Panc1 (cell line): Measurements from ENCODE around the gene CCDC51.

Experiments
- POLR2AphosphoS5 ChIP-seq: IDR thresholded peaks from 2 replicates; pipeline ENCODE4 v1.6.1; 2012; ENCODE audit warnings: mild to moderate bottlenecking, low read depth, low read length, moderate library complexity
- REST ChIP-seq, 2 experiments: IDR thresholded peaks; 2 replicates each; pipeline ENCODE4 v1.6.1; 2011 to 2012; ENCODE audit warnings: low read depth in 2 of 2, control low read depth in 1 of 2, low read length in 1 of 2, mild to moderate bottlenecking in 1 of 2, moderate library complexity in 1 of 2; ENCODE audit not compliant: insufficient read depth in 1 of 2
- SIN3A ChIP-seq: IDR thresholded peaks from 2 replicates; pipeline ENCODE4 v1.6.1; 2012; ENCODE audit warnings: low read depth, mild to moderate bottlenecking, low read length, moderate library complexity, borderline replicate concordance; ENCODE audit not compliant: insufficient read depth
- TCF7L2 ChIP-seq: IDR thresholded peaks from 2 replicates; pipeline ENCODE4 v1.6.1; 2011; ENCODE audit warnings: mild to moderate bottlenecking, low read depth, low read length, inconsistent platforms
- TF ChIP-seq, protein P1 (sequence below): fragments of 450-650 bp; IDR thresholded peaks from 2 replicates; pipeline ENCODE4 v1.5.1; 2017; ENCODE audit warnings: mild to moderate bottlenecking

DNA sequence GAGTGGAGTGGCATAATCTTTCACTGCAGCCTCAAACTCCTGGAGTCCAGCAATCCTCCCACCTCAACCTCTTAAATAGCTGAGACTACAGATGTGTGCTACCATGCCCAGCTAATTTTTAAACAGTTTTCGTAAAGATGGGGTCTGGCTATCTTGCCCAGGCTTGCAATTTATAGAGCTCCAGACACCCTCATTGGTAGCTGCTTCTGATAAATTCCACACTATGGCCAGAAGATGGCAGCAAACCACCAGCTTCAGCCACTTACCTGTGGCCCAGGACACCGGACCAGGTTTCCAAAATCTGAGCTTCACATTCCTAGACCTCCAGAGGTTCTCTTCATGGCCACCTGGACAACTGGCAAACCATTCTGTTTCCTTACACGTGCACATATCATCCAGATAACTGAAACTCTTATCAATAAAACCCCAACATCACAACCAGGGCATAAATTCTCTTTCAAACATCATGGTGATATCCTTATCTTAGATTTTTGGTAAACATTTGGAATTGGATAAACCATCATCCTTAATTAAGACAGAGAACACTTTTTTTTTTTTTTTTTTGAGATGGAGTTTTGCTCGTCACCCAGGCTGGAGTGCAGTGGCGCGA is 39.0 kb downstream of the CCDC51 start:
- TF ChIP-seq, protein P1, sequence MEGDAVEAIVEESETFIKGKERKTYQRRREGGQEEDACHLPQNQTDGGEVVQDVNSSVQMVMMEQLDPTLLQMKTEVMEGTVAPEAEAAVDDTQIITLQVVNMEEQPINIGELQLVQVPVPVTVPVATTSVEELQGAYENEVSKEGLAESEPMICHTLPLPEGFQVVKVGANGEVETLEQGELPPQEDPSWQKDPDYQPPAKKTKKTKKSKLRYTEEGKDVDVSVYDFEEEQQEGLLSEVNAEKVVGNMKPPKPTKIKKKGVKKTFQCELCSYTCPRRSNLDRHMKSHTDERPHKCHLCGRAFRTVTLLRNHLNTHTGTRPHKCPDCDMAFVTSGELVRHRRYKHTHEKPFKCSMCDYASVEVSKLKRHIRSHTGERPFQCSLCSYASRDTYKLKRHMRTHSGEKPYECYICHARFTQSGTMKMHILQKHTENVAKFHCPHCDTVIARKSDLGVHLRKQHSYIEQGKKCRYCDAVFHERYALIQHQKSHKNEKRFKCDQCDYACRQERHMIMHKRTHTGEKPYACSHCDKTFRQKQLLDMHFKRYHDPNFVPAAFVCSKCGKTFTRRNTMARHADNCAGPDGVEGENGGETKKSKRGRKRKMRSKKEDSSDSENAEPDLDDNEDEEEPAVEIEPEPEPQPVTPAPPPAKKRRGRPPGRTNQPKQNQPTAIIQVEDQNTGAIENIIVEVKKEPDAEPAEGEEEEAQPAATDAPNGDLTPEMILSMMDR, result peak; percentile 81
- TF ChIP-seq TCF7L2, result no peak
- no peak for TF ChIP-seq POLR2AphosphoS5
- TF ChIP-seq SIN3A, result no peak
- no peak for TF ChIP-seq REST (IDR thresholded peaks at IDR 0.05; ENCODE audit: insufficient read depth in 1 of 2, low read depth in 2 of 2, low read length in 1 of 2)
